Endodermal cell (in vitro differentiated cells): ENCODE results near the gene ZNF70. TPM values are rescaled to one million over a fixed set of nuclear protein-coding genes. Genes with fewer than 3 reads are reported as not detected.

Experiments
- DNase-seq: peaks from one replicate; pipeline ENCODE4 v3.0.0-alpha.2; 2017
- H3K27ac ChIP-seq: 2 replicates; pipeline ENCODE4 v1.5.1; 2013; ENCODE audit warnings: mild to moderate bottlenecking, low read depth, low read length, moderate library complexity
- H3K27me3 ChIP-seq: 2 replicates; pipeline ENCODE4 v1.6.1; 2013; ENCODE audit warnings: mild to moderate bottlenecking, low read length, moderate library complexity; ENCODE audit not compliant: insufficient read depth, control insufficient read depth, poor library complexity, severe bottlenecking
- H3K36me3 ChIP-seq: 2 replicates; pipeline ENCODE4 v1.7.0; 2013; ENCODE audit warnings: mild to moderate bottlenecking, low read length, moderate library complexity; ENCODE audit not compliant: control insufficient read depth, insufficient read depth
- H3K4me1 ChIP-seq: one replicate; pipeline ENCODE4 v1.7.0; 2013; ENCODE audit warnings: low read length; ENCODE audit not compliant: control insufficient read depth, insufficient read depth
- H3K4me3 ChIP-seq: 2 replicates; pipeline ENCODE4 v1.5.1; 2013; ENCODE audit warnings: mild to moderate bottlenecking, low read length, moderate library complexity
- H3K9ac ChIP-seq: 2 replicates; pipeline ENCODE4 v1.6.1; 2013; ENCODE audit warnings: mild to moderate bottlenecking, low read length, moderate library complexity; ENCODE audit not compliant: poor library complexity, severe bottlenecking; ENCODE audit errors: extremely low read depth
- H3K9me3 ChIP-seq: 2 replicates; pipeline ENCODE4 v1.6.1; 2013; ENCODE audit warnings: mild to moderate bottlenecking, low read length, moderate library complexity; ENCODE audit not compliant: control insufficient read depth
- H3K27ac Mint-ChIP-seq: 2 replicates; pipeline ENCODE4 v1.8.0; 2020; ENCODE audit warnings: mixed read lengths
- H3K27me3 Mint-ChIP-seq: 2 replicates; pipeline ENCODE4 v1.8.0; 2021; ENCODE audit warnings: mild to moderate bottlenecking, mixed read lengths; ENCODE audit not compliant: insufficient read depth
- H3K36me3 Mint-ChIP-seq: 2 replicates; pipeline ENCODE4 v1.8.0; 2020; ENCODE audit warnings: low read depth, mixed read lengths
- H3K4me1 Mint-ChIP-seq: 2 replicates; pipeline ENCODE4 v1.8.0; 2020; ENCODE audit warnings: mixed read lengths
- H3K4me3 Mint-ChIP-seq: 2 replicates; pipeline ENCODE4 v1.8.0; 2020; ENCODE audit warnings: mild to moderate bottlenecking, moderate library complexity, mixed read lengths
- H3K9me3 Mint-ChIP-seq: 2 replicates; pipeline ENCODE4 v1.8.0; 2020; ENCODE audit warnings: mild to moderate bottlenecking, mixed read lengths
- WGBS, 2 experiments: methylation state at CpG; one replicate each; pipeline versions ENCODE4 v1.1.5 to v1.1.7; 2013; ENCODE audit warnings: missing lambda C conversion rate in 2 of 2, mixed read lengths in 1 of 2; ENCODE audit not compliant: insufficient coverage in 1 of 2, insufficient read length in 1 of 2; 5-methylcytosine and 5-hydroxymethylcytosine counted together
- total RNA-seq, 2 donors: library from RNA; stranded (reverse); fragmentation: NEBNext Ultra II Directional in 1 of 2; extraction: Animal tissue kit (Norgen Biotek cat#: 25700) in 1 of 2; gene quantifications; 2 replicates in 1 of 2; 3 replicates in 1 of 2; pipeline ENCODE4 v1.2.1, GENCODE V29; 2021
- TF ChIP-seq, protein P1 (sequence below): fragments of 200-600 bp; sonication (generic); conservative IDR thresholded peaks from 2 replicates; pipeline ENCODE4 v1.5.0; 2021; ENCODE audit warnings: antibody characterized with exemption, mild to moderate bottlenecking

Gene ZNF70
- total RNA-seq, 2 donors from 2014 or later: 4.7 to 5.7 TPM

DNA sequence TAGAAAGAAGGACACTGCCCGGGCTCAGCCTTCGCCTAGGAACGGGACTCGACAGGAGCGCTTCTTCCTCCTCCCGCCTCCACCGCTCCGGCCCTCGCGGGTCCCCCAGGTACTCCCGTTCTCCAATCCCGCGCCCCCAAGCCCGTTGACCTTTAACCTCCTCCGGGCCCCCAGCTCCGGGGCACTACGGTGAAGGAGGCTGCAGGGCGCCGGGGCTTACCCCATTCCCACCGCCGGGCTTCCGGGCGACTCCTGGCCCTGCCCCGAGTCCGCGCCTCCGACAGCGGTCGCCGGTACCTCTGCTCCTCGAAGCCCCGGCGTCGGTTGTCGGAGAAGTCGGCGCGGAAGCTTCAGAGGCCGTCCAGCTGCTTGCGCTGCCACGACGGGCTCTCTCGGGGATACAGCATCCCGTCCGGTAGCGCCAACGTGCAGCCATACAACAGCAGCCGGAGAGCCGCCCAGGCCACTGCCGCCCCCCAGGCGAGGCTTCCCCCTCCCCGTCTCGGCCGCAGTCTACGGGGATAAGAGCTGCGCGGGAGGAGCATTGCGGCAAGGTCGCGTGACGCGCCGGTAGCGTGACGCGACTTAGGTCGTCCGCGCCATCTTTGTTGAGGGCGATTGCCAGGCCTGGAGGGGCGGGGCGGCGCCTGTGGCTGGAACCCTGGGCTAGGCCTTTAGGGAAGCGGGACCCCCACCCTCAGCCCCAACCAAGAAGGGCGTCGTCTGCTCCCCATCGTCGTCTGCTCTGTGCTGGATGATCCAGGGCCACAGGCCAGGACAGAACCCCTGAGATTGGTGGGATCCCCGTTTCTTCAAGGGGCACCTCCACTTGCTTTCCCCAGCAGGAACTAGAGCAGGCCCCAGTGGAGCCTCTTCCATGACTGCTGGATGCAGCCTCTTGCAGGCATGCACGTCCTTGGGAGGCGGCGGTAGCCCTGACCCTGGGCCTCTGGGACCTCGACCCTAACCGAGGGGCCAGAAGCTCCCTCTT is 33.8 kb downstream of the ZNF70 start:
- Histone ChIP-seq H3K9ac (peak overlapping the region; percentile 75), H3K4me3 (peak overlapping the region; percentile 83), H3K9me3 (no peaks in the 10 kb centered on the region), H3K27me3 (no peaks in the 10 kb centered on the region), H3K4me1 (no peaks in the 10 kb centered on the region), H3K36me3 (peaks cover 17% of the 10 kb centered on the region), H3K27ac (peak overlapping the region; percentile 60)
- peak; percentile 94 for DNase-seq
- Mint-ChIP-seq H3K4me1 (no peaks in the 10 kb centered on the region), H3K27me3 (no peaks in the 10 kb centered on the region), H3K27ac (peak overlapping the region; percentile 81), H3K9me3 (no peaks in the 10 kb centered on the region), H3K4me3 (peak overlapping the region; percentile 72), H3K36me3 (peaks cover 17% of the 10 kb centered on the region)
- WGBS, 2 experiments: 6 to 12% methylated on average over 36 to 84 of the region's 84 CpGs
- TF ChIP-seq, protein P1, sequence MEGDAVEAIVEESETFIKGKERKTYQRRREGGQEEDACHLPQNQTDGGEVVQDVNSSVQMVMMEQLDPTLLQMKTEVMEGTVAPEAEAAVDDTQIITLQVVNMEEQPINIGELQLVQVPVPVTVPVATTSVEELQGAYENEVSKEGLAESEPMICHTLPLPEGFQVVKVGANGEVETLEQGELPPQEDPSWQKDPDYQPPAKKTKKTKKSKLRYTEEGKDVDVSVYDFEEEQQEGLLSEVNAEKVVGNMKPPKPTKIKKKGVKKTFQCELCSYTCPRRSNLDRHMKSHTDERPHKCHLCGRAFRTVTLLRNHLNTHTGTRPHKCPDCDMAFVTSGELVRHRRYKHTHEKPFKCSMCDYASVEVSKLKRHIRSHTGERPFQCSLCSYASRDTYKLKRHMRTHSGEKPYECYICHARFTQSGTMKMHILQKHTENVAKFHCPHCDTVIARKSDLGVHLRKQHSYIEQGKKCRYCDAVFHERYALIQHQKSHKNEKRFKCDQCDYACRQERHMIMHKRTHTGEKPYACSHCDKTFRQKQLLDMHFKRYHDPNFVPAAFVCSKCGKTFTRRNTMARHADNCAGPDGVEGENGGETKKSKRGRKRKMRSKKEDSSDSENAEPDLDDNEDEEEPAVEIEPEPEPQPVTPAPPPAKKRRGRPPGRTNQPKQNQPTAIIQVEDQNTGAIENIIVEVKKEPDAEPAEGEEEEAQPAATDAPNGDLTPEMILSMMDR: no peak

GRCh38 chr22:23715806-23716375 is 35.0 kb downstream of the ZNF70 start:
- peaks cover 24% of the 10 kb centered on the region for H3K36me3 Mint-ChIP-seq
- H3K4me3 ChIP-seq: peak overlapping the region; percentile 83
- no peaks in the 10 kb centered on the region for H3K9me3 Mint-ChIP-seq
- H3K27ac ChIP-seq: no peak overlapping the region
- no peaks in the 10 kb centered on the region for H3K9me3 ChIP-seq
- H3K4me3 Mint-ChIP-seq: peak overlapping the region; percentile 72
- H3K36me3 ChIP-seq: peaks cover 28% of the 10 kb centered on the region
- 91 to 97% methylated on average over 15 to 18 of the region's 18 CpGs for WGBS, 2 experiments
- H3K4me1 Mint-ChIP-seq: no peaks in the 10 kb centered on the region
- DNase-seq: no peak
- no peaks in the 10 kb centered on the region for H3K27me3 ChIP-seq
- H3K27me3 Mint-ChIP-seq: no peaks in the 10 kb centered on the region
- no peak overlapping the region for H3K27ac Mint-ChIP-seq
- peak overlapping the region; percentile 75 for H3K9ac ChIP-seq
- H3K4me1 ChIP-seq: no peaks in the 10 kb centered on the region
- TF ChIP-seq, protein P1: no peak

- Mint-ChIP-seq H3K27ac (no peak overlapping the region), H3K4me1 (no peaks in the 10 kb centered on the region), H3K27me3 (no peaks in the 10 kb centered on the region), H3K4me3 (peak overlapping the region; percentile 72), H3K36me3 (peaks cover 34% of the 10 kb centered on the region), H3K9me3 (no peaks in the 10 kb centered on the region)
- Histone ChIP-seq H3K9me3 (no peaks in the 10 kb centered on the region), H3K27me3 (no peaks in the 10 kb centered on the region), H3K4me1 (no peaks in the 10 kb centered on the region), H3K4me3 (no peak overlapping the region), H3K27ac (no peak overlapping the region), H3K36me3 (peaks cover 37% of the 10 kb centered on the region), H3K9ac (no peak overlapping the region)
- WGBS, 2 experiments: 92 to 93% methylated on average over 14 to 23 of the region's 23 CpGs
- DNase-seq: no peak
- TF ChIP-seq, protein P1: no peak
These were observed 36.0 kb downstream of the ZNF70 start for GRCh38 chr22:23714596-23715578.
